ENCODE results near the gene SNAP47. TPM values are rescaled to one million over a fixed set of nuclear protein-coding genes. Genes with fewer than 3 reads are reported as not detected.

SNAP47 gene
- total RNA-seq, 4 donors from 2014 or later = 24.1 to 49.0 (median 38.4) TPM

- in situ Hi-C loops (cut with MboI; ENCODE audit: low pct_ligation_motif_present in 1 of 4, low pct_unique_long_range_greater_than_20kb in 1 of 4, low sequenced_read_pairs in 3 of 4) = no loop called here
Observed at GRCh38 chr1:227816750-227817446, 81.7 kb downstream of the SNAP47 start.

GRCh38 chr1:227823537-227823936 is 88.3 kb downstream of the SNAP47 start:
- Histone ChIP-seq H3K27ac (no peak overlapping the region), H3K36me3 (no peaks in the 10 kb centered on the region), H3K4me3 (no peak overlapping the region), H3K27me3 (no peaks in the 10 kb centered on the region), H3K4me1 (no peaks in the 10 kb centered on the region), H3K9me3 (no peaks in the 10 kb centered on the region)
- intact Hi-C loops (cut with DNase I; ENCODE audit: low total_unique reads) (no loop called here), in situ Hi-C loops (cut with MboI; ENCODE audit: low pct_ligation_motif_present in 1 of 4, low pct_unique_long_range_greater_than_20kb in 1 of 4, low sequenced_read_pairs in 3 of 4) (no loop called here)
- DNase-seq = no peak
- 86 to 100% methylated on average over 1 of the region's 1 CpG for WGBS, 2 donors (ENCODE audit: low coverage in 1 of 2)
- TF ChIP-seq EP300 (IDR thresholded peaks at IDR 0.05; ENCODE audit: low read depth) (no peak), POLR2A (IDR thresholded peaks at IDR 0.05) (no peak), POLR2AphosphoS5 (IDR thresholded peaks at IDR 0.05) (no peak)
- TF ChIP-seq, protein P1, sequence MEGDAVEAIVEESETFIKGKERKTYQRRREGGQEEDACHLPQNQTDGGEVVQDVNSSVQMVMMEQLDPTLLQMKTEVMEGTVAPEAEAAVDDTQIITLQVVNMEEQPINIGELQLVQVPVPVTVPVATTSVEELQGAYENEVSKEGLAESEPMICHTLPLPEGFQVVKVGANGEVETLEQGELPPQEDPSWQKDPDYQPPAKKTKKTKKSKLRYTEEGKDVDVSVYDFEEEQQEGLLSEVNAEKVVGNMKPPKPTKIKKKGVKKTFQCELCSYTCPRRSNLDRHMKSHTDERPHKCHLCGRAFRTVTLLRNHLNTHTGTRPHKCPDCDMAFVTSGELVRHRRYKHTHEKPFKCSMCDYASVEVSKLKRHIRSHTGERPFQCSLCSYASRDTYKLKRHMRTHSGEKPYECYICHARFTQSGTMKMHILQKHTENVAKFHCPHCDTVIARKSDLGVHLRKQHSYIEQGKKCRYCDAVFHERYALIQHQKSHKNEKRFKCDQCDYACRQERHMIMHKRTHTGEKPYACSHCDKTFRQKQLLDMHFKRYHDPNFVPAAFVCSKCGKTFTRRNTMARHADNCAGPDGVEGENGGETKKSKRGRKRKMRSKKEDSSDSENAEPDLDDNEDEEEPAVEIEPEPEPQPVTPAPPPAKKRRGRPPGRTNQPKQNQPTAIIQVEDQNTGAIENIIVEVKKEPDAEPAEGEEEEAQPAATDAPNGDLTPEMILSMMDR (IDR thresholded peaks at IDR 0.05) = no peak

More at GRCh38 chr1:227816750-227817446, 81.7 kb downstream of the SNAP47 start:
- WGBS, 2 donors (ENCODE audit: low coverage in 1 of 2) = 91% methylated on average over 16 of the region's 16 CpGs; no CpG with 5 or more reads in 1 of the 2 donors
- Histone ChIP-seq H3K36me3 (no peaks in the 10 kb centered on the region), H3K4me3 (no peak overlapping the region), H3K27ac (no peak overlapping the region), H3K4me1 (no peaks in the 10 kb centered on the region), H3K27me3 (no peaks in the 10 kb centered on the region), H3K9me3 (peaks cover 0 to 8% of the 10 kb centered on the region in 2 donors)
- TF ChIP-seq EP300 (IDR thresholded peaks at IDR 0.05; ENCODE audit: low read depth) (no peak), POLR2A (IDR thresholded peaks at IDR 0.05) (no peak), POLR2AphosphoS5 (IDR thresholded peaks at IDR 0.05) (no peak)
- TF ChIP-seq, protein P1 (IDR thresholded peaks at IDR 0.05) = no peak
- DNase-seq = no peak
- intact Hi-C loops (cut with DNase I; ENCODE audit: low total_unique reads) = no loop called here

DNA sequence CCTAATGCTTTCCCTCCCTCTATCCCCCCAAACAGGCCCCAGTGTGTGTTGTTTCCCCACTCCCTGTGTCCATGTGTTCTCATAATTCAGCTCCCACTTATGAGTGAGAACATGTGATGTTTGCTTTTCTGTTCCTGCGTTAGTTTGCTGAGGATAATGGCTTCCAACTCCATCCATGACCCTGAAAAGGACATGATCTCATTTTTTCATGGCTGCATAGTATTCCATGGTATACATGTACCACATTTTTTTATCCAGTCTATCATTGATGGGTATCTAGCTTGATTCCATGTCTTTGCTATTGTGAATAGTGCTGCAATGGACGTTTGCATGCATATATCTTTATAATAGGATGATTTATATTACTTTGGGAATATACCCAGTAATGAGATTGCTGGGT is 89.0 kb downstream of the SNAP47 start:
- H3K4me3 ChIP-seq = no peak overlapping the region
- H3K4me1 ChIP-seq = no peaks in the 10 kb centered on the region
- intact Hi-C loops (cut with DNase I; ENCODE audit: low total_unique reads) (no loop called here), in situ Hi-C loops (cut with MboI; ENCODE audit: low pct_ligation_motif_present in 1 of 4, low pct_unique_long_range_greater_than_20kb in 1 of 4, low sequenced_read_pairs in 3 of 4) (no loop called here)
- WGBS, 2 donors (ENCODE audit: low coverage in 1 of 2) = 40 to 46% methylated on average over 1 to 2 of the region's 2 CpGs
- no peak for DNase-seq
- no peaks in the 10 kb centered on the region for H3K27me3 ChIP-seq
- H3K27ac ChIP-seq = no peak overlapping the region
- H3K9me3 ChIP-seq = no peaks in the 10 kb centered on the region
- TF ChIP-seq EP300 (IDR thresholded peaks at IDR 0.05; ENCODE audit: low read depth) (no peak), POLR2A (IDR thresholded peaks at IDR 0.05) (no peak), POLR2AphosphoS5 (IDR thresholded peaks at IDR 0.05) (no peak)
- TF ChIP-seq, protein P1 (IDR thresholded peaks at IDR 0.05) = no peak
- H3K36me3 ChIP-seq = no peaks in the 10 kb centered on the region

DNA sequence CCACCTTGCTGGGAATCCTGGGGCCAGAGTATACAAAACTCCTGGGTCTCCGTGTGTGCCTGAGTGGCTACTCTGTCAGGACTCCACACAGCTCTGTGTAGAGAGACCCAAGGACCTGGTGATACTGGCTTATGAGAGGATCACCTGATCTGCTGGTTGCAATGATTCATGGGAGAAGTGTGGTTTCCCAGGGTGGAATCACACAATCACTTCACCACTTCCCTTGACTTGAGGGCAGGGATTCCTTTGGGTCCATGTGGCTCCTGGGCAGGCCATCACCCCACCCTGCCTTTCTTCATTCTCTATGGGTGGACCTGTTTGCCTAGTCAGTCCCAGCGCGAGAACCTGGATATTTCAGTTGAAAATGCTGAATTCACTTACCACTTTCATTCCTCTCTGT is 93.6 kb downstream of the SNAP47 start:
- 88% methylated on average over 3 of the region's 3 CpGs; no CpG with 5 or more reads in 1 of the 2 donors for WGBS, 2 donors (ENCODE audit: low coverage in 1 of 2)
- no peak for DNase-seq
- no peak overlapping the region for H3K27ac ChIP-seq
- no peaks in the 10 kb centered on the region for H3K27me3 ChIP-seq
- TF ChIP-seq, protein P1 (IDR thresholded peaks at IDR 0.05) = no peak
- TF ChIP-seq EP300 (IDR thresholded peaks at IDR 0.05; ENCODE audit: low read depth) (no peak), POLR2AphosphoS5 (IDR thresholded peaks at IDR 0.05) (no peak), POLR2A (IDR thresholded peaks at IDR 0.05) (no peak)
- in situ Hi-C loops (cut with MboI; ENCODE audit: low pct_ligation_motif_present in 1 of 4, low pct_unique_long_range_greater_than_20kb in 1 of 4, low sequenced_read_pairs in 3 of 4) = no loop called here
- intact Hi-C loops (cut with DNase I; ENCODE audit: low total_unique reads) = no loop called here
- H3K4me1 ChIP-seq = no peaks in the 10 kb centered on the region
- no peaks in the 10 kb centered on the region for H3K9me3 ChIP-seq
- H3K4me3 ChIP-seq = no peak overlapping the region
- H3K36me3 ChIP-seq = no peaks in the 10 kb centered on the region

Other genes starting within 250 kb of the SNAP47 start
- gene ZNF678, start 171.9 kb upstream of the SNAP47 start, total RNA-seq = 10 to 100 TPM in 3 of 4 donors, 1 to 10 TPM in 1; 5.2 to 80.2 (median 14.7) TPM
- 10 to 100 TPM in 3 of 4 donors, 1 to 10 TPM in 1; 6.8 to 52.7 (median 19.8) TPM for gene JMJD4, start 133 bp upstream of the SNAP47 start, total RNA-seq
- not detected for gene PRSS38, start 80.2 kb downstream of the SNAP47 start, total RNA-seq
- gene WNT9A, start 212.5 kb downstream of the SNAP47 start, total RNA-seq = 1 to 10 TPM; 1.2 to 4.0 (median 1.8) TPM